A673 (cell line): ENCODE measurements around the gene GPR152. TPM values are rescaled to one million over a fixed set of nuclear protein-coding genes. Genes with fewer than 3 reads are reported as not detected.

ENCODE experiments used
- microRNA-seq: library from miRNA; unstranded; fragments of <30 nt; microRNA quantifications from one replicate; pipeline ENCODE4 v1.2.0, GENCODE V29; 2021
- total RNA-seq: library from RNA; stranded (reverse); gene quantifications from 2 replicates; pipeline ENCODE4 v1.2.3, GENCODE V29; 2021

The GPR152 gene
- total RNA-seq, 1 experiment from 2014 or later = not detected

Small RNA genes lying within 50 kb of the gene (microRNA-seq; reads per million reads assigned to microRNA genes)
- 1.1 reads per million for gene MIR6752

Other genes with a start within 250 kb of the GPR152 start
- gene GRK2, start 186.3 kb downstream of the GPR152 start, total RNA-seq = 88.6 and 92.6 TPM in 2 replicates
- 94.2 and 101 TPM in 2 replicates for gene ANKRD13D, start 163.4 kb downstream of the GPR152 start, total RNA-seq
- 5.5 and 7.8 TPM in 2 replicates for gene SSH3, start 149.2 kb downstream of the GPR152 start, total RNA-seq
- 13.2 and 14.3 TPM in 2 replicates for gene POLD4, start 99.2 kb downstream of the GPR152 start, total RNA-seq
- gene CLCF1, start 79.1 kb downstream of the GPR152 start, total RNA-seq = 0.69 and 0.87 TPM in 2 replicates
- gene RAD9A, start 60.7 kb downstream of the GPR152 start, total RNA-seq = 43.0 and 55.0 TPM in 2 replicates
- 239 TPM in 2 replicates for gene PPP1CA, start 50.9 kb downstream of the GPR152 start, total RNA-seq
- not detected in 2 replicates for gene TBC1D10C, start 48.6 kb downstream of the GPR152 start, total RNA-seq
- 0.13 and 0.28 TPM in 2 replicates for gene CARNS1, start 37.1 kb downstream of the GPR152 start, total RNA-seq
- gene RPS6KB2, start 24.2 kb downstream of the GPR152 start, total RNA-seq = 58.8 and 65.0 TPM in 2 replicates
- gene PTPRCAP, start 15.0 kb downstream of the GPR152 start, total RNA-seq = 0.56 and 1.3 TPM in 2 replicates
- 92.5 and 96.6 TPM in 2 replicates for gene CORO1B, start 9.3 kb downstream of the GPR152 start, total RNA-seq
- not detected in 2 replicates for gene CABP4, start 2.6 kb upstream of the GPR152 start, total RNA-seq
- gene TMEM134, start 16.5 kb upstream of the GPR152 start, total RNA-seq = 36.0 and 40.3 TPM in 2 replicates
- gene AIP, start 30.3 kb upstream of the GPR152 start, total RNA-seq = 66.0 and 77.9 TPM in 2 replicates
- 55.9 and 60.9 TPM in 2 replicates for gene PITPNM1, start 52.6 kb upstream of the GPR152 start, total RNA-seq
- 48.1 and 51.3 TPM in 2 replicates for gene CDK2AP2, start 55.4 kb upstream of the GPR152 start, total RNA-seq
- gene CABP2, start 70.7 kb upstream of the GPR152 start, total RNA-seq = not detected in 2 replicates
- gene GSTP1, start 131.1 kb upstream of the GPR152 start, total RNA-seq = 1,211 and 1,270 TPM in 2 replicates
- 250 and 275 TPM in 2 replicates for gene NDUFV1, start 154.2 kb upstream of the GPR152 start, total RNA-seq
- gene NUDT8, start 177.2 kb upstream of the GPR152 start, total RNA-seq = 3.4 and 4.7 TPM in 2 replicates
- gene TBX10, start 187.0 kb upstream of the GPR152 start, total RNA-seq = not detected in 2 replicates
- gene ACY3, start 198.0 kb upstream of the GPR152 start, total RNA-seq = not detected in 2 replicates
- gene ALDH3B2, start 221.9 kb upstream of the GPR152 start, total RNA-seq = not detected in 2 replicates